ENCODE measurements around the gene SSH3. TPM values are rescaled to one million over a fixed set of nuclear protein-coding genes. Genes with fewer than 3 reads are reported as not detected.

The SSH3 gene
- total and polyA plus RNA-seq, 10 donors, result 4.3 to 31.8 (median 19.7) TPM

DNA sequence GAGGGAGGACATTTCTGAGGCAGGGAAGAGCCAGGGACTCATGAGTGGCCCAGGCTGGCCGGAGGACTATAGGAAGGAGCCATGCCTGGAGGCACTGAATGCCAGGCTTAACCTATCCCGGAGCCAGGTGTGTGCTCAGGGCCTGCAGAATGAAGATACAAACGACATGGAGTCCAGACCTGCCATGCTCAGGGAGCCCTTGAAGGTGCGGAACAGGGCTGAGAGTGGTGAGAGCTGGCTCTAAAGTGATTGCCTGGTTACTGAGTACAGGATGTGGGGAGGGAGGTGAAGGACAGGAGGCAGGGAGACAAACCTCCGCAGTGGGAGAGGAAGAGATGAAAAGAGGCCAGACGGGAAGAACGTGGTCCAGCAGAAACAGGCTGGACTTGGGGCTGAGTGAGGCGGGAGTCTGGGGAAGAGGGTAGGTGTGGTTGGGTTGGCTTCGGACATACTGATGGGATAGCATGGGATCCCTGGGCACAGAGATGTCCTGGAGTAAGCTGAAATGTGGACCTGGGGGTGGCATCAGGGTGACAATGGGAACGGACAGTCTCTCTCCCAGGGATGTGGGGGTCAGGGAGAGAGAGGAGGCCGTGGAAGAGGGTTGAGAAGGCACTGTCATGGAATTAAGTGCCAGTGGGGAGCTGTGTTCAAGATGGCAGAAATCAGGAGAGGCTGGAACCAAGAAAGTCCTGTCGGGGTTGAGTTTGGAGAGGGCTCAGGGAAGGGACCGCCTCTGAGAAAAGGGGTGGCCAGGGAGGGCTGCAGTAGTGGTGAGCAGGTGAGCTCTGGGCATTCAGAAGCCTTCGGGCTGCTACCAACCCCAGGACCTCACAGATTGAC is 15.8 kb upstream of the SSH3 start:
- 32 to 41% (median 38%) methylated on average over 14 of the region's 14 CpGs for WGBS, 5 donors
- Histone ChIP-seq H3K27ac (peak overlapping the region; percentile 93 to 100 (median 97)), H3K4me1 (peaks cover 57 to 96% (median 90%) of the 10 kb centered on the region in 6 donors), H3K4me3 (peak overlapping the region in 7 of 8 donors; percentile 0 to 95 (median 85)), H3K36me3 (peaks cover 0 to 77% (median 62%) of the 10 kb centered on the region in 6 donors), H3K9me3 (no peaks in the 10 kb centered on the region), H3K27me3 (replicated peaks in 1 of 7) (no peaks in the 10 kb centered on the region)
- peak; percentile 86 for DNase-seq
- peak in 1 of 3 donors; percentile 2 for TF ChIP-seq POLR2A (IDR thresholded peaks at IDR 0.05)
- no peak for TF ChIP-seq CTCF (IDR thresholded peaks at IDR 0.05 in 8 of 11, conservative IDR thresholded peaks at IDR 0.05 in 3 of 11)
- peak in 2 of 3 donors; percentile 5 to 74 for TF ChIP-seq POLR2AphosphoS5 (IDR thresholded peaks at IDR 0.05)
- intact Hi-C loops (cut with DNase I; ENCODE audit: low total_unique reads), result no loop called here

GRCh38 chr11:67288198-67288451 is 15.2 kb upstream of the SSH3 start:
- Histone ChIP-seq H3K27ac (peak overlapping the region; percentile 93 to 100 (median 97)), H3K36me3 (peaks cover 0 to 77% (median 58%) of the 10 kb centered on the region in 6 donors), H3K9me3 (no peaks in the 10 kb centered on the region), H3K4me1 (peaks cover 57 to 96% (median 90%) of the 10 kb centered on the region in 6 donors), H3K4me3 (peak overlapping the region; percentile 35 to 95 (median 86)), H3K27me3 (replicated peaks in 1 of 7) (no peaks in the 10 kb centered on the region)
- no peak for DNase-seq
- 4 to 20% (median 10%) methylated on average over 4 of the region's 4 CpGs for WGBS, 5 donors
- intact Hi-C loops (cut with DNase I; ENCODE audit: low total_unique reads), result no loop called here
- no peak for TF ChIP-seq POLR2AphosphoS5 (IDR thresholded peaks at IDR 0.05)
- no peak for TF ChIP-seq POLR2A (IDR thresholded peaks at IDR 0.05)
- TF ChIP-seq CTCF (IDR thresholded peaks at IDR 0.05 in 8 of 11, conservative IDR thresholded peaks at IDR 0.05 in 3 of 11), result no peak

- Histone ChIP-seq H3K36me3 (peaks cover 0 to 77% (median 56%) of the 10 kb centered on the region in 6 donors), H3K27me3 (replicated peaks in 1 of 7) (no peaks in the 10 kb centered on the region), H3K9me3 (no peaks in the 10 kb centered on the region), H3K27ac (peak overlapping the region; percentile 93 to 100 (median 97)), H3K4me1 (peaks cover 57 to 96% (median 90%) of the 10 kb centered on the region in 6 donors), H3K4me3 (peak overlapping the region; percentile 35 to 95 (median 86))
- DNase-seq, result peak; percentile 98
- TF ChIP-seq CTCF (IDR thresholded peaks at IDR 0.05 in 8 of 11, conservative IDR thresholded peaks at IDR 0.05 in 3 of 11), result peak in 10 of 11 experiments; percentile 26 to 79 (median 62)
- TF ChIP-seq POLR2A (IDR thresholded peaks at IDR 0.05), result peak; percentile 29 to 60 (median 51)
- peak; percentile 95 to 98 (median 96) for TF ChIP-seq POLR2AphosphoS5 (IDR thresholded peaks at IDR 0.05)
- WGBS, 5 donors, result 0 to 1% (median 0%) methylated on average over 4 to 87 of the region's 87 CpGs
- intact Hi-C loops (cut with DNase I; ENCODE audit: low total_unique reads), result no loop called here
Observed at GRCh38 chr11:67288452-67289225, 14.7 kb upstream of the SSH3 start.

Data from spleen (tissue), 11 donors.